ENCODE results near the gene GON7.
"Not testable (repeated sequence)": the region's sequence is repeated elsewhere in the genome, so short reads cannot be mapped to it uniquely, and the experiment has no call there.

GON7 gene

DNA sequence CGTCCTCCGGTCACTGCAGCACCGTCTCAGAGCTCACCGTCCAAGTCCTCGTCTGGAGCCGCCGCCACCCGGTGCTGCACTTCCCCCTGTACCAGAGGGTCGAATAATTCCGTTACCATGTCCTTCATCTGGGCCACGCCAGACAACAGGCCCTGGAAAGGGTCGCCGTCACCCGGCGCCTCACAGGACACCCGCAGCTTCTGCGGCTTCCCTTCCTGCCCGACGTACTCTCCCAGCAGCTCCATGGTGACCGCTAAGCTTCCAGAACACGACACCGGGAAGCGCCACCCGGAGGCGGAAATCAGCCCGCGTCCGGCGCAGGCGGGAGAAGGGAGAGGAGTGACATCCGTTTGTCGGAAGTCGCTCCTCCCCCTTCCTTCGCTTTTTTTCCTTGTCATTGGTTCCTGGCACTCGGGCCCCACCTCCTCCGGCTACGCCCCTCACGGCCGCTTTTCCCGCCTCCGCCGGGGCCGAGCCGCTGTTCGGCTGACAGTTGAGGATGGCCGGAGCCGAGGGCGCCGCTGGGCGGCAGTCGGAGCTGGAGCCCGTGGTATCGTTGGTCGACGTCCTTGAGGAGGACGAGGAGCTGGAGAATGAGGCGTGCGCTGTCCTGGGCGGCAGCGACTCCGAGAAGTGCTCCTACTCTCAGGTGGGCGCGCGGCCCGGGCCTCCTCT, at the start of gene GON7, which contains the start of gene UBR7:
TSS of gene GON7 (minus strand) at position 273 of the 675 bp plus-strand sequence. CDS start at position 245, 28 bp downstream.
TSS of gene UBR7 (plus strand) at position 464 of the 675 bp plus-strand sequence. CDS start at position 500, 36 bp downstream.
- Mint-ChIP-seq H3K27me3 (no peaks in the 10 kb centered on the region), H3K36me3 (ENCODE audit: low read depth) (peaks cover 28% of the 10 kb centered on the region), H3K27ac (peak within 1 kb of the TSS; percentile 90), H3K4me1 (ENCODE audit: low read depth) (peaks cover 49% of the 10 kb centered on the region), H3K4me3 (peak within 1 kb of the TSS; percentile 99), H3K9me3 (no peaks in the 10 kb centered on the region)
- intact Hi-C loops (cut with micrococcal nuclease): loop anchor here (1.0 to 5.0 kb wide), 3 partner anchors 22 to 325 kb away; partner anchors contain the start of genes BTBD7 and LYSET

DNA sequence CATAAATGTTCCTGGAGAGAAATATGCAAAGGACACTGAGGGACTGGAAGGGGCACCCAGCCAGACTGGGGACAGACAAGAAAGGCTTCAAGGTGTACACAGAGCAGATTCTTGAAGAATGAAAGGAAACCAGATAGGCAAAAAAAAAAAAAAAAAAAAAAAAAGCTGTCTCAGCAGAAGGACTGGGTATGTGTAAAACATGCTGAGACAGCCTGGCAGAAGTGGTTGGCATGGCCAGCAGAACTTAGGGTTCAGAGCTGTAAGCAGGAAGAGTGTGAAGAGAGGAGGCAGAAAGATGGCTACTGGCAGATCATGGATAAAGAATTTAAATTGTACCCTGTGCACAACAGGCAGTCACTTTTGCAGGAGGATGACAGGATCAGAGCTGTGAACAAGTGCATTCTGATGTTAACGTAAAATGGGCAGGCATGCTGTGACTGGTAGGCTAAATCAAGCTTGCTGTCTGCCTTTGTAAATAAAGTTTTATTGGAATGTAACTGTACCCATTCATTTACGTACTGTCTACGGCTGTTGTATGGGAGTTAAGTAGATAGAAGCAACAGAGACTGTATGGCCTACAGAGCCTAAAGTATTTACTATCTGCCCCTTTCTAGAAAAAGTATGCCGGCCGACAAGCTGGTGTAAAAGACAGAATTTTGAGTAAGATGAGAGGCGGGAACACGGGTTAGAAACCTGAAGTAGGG, 42.4 kb upstream of the GON7 start:
- H3K4me3 Mint-ChIP-seq: no peak overlapping the region
- no peaks in the 10 kb centered on the region for H3K27me3 Mint-ChIP-seq
- H3K9me3 Mint-ChIP-seq: no peaks in the 10 kb centered on the region
- peak overlapping the region; percentile 8 for H3K27ac Mint-ChIP-seq
- intact Hi-C loops (cut with micrococcal nuclease): no loop called here
- peaks cover 8% of the 10 kb centered on the region for H3K4me1 Mint-ChIP-seq (ENCODE audit: low read depth)
- H3K36me3 Mint-ChIP-seq (ENCODE audit: low read depth): peaks cover 86% of the 10 kb centered on the region

- Mint-ChIP-seq H3K27ac (no peak overlapping the region), H3K4me3 (no peak overlapping the region), H3K36me3 (ENCODE audit: low read depth) (peaks cover 96% of the 10 kb centered on the region), H3K27me3 (no peaks in the 10 kb centered on the region), H3K4me1 (ENCODE audit: low read depth) (peaks cover 8% of the 10 kb centered on the region), H3K9me3 (no peaks in the 10 kb centered on the region)
- intact Hi-C loops (cut with micrococcal nuclease): no loop called here
Observed at GRCh38 chr14:93246534-93246933, 39.7 kb upstream of the GON7 start.

- Mint-ChIP-seq H3K27ac (no peak overlapping the region), H3K4me1 (ENCODE audit: low read depth) (peaks cover 8% of the 10 kb centered on the region), H3K27me3 (no peaks in the 10 kb centered on the region), H3K4me3 (no peak overlapping the region), H3K36me3 (ENCODE audit: low read depth) (peaks cover 98% of the 10 kb centered on the region), H3K9me3 (no peaks in the 10 kb centered on the region)
- intact Hi-C loops (cut with micrococcal nuclease): no loop called here
Observed at GRCh38 chr14:93245764-93246420, 39.0 kb upstream of the GON7 start.

GRCh38 chr14:93240678-93241000, 33.8 kb upstream of the GON7 start:
- intact Hi-C loops (cut with micrococcal nuclease): no loop called here
- no peak overlapping the region for H3K4me3 Mint-ChIP-seq
- H3K27ac Mint-ChIP-seq: no peak overlapping the region
- no peaks in the 10 kb centered on the region for H3K4me1 Mint-ChIP-seq (ENCODE audit: low read depth)
- no peaks in the 10 kb centered on the region for H3K27me3 Mint-ChIP-seq
- peaks cover 62% of the 10 kb centered on the region for H3K36me3 Mint-ChIP-seq (ENCODE audit: low read depth)
- no peaks in the 10 kb centered on the region for H3K9me3 Mint-ChIP-seq

- no peaks in the 10 kb centered on the region for H3K4me1 Mint-ChIP-seq (ENCODE audit: low read depth)
- intact Hi-C loops (cut with micrococcal nuclease): no loop called here
- H3K36me3 Mint-ChIP-seq (ENCODE audit: low read depth): peaks cover 57% of the 10 kb centered on the region
- H3K27me3 Mint-ChIP-seq: peaks cover 2% of the 10 kb centered on the region
- H3K4me3 Mint-ChIP-seq: no peak overlapping the region
- H3K9me3 Mint-ChIP-seq: no peaks in the 10 kb centered on the region
- H3K27ac Mint-ChIP-seq: no peak overlapping the region
Observed at GRCh38 chr14:93239869-93240677, 33.2 kb upstream of the GON7 start.

DNA sequence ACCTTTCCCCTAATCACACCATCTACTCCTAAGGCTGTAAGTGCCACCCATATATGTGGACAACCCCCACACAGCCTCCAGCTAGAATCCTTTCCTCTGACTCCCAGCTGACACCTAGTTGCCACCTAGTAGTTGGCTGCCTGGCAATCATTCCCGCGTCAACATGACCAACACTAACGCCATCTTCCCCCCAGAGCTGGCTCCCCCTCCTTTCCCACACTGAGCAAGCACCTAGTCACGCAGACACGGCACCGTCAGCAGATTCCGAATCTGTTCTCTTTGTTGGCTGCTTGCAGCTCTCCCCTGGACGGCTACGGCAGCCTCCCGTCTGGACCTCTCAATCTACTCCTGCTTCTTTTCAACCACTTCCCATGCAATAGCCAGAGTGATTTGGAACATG, 27.9 kb upstream of the GON7 start:
- H3K27ac Mint-ChIP-seq: no peak overlapping the region
- no peaks in the 10 kb centered on the region for H3K9me3 Mint-ChIP-seq
- H3K4me1 Mint-ChIP-seq (ENCODE audit: low read depth): peaks cover 10% of the 10 kb centered on the region
- intact Hi-C loops (cut with micrococcal nuclease): loop anchor here (5.0 kb wide), 1 partner anchor 308 kb away; no protein-coding TSS in a partner anchor
- peaks cover 44% of the 10 kb centered on the region for H3K27me3 Mint-ChIP-seq
- peaks cover 10% of the 10 kb centered on the region for H3K36me3 Mint-ChIP-seq (ENCODE audit: low read depth)
- no peak overlapping the region for H3K4me3 Mint-ChIP-seq

DNA sequence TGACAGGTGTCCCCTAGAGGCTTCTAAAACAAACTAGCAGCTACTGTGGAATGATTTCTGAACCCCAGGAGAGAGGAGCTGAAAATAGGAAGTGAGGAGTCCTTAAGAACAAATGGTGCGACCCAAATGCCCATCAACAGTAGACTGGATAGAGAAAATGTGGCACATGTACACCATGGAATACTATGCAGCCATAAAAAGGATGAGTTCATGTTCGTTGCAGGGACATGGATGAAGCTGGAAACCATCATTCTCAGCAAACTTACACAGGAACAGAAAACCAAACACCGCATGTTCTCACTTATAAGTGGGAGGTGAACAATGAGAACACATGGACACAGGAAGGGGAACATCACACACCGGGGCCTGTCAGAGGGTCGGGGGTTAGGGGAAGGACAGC, 26.2 kb upstream of the GON7 start:
- H3K4me3 Mint-ChIP-seq, H3K27ac Mint-ChIP-seq, H3K9me3 Mint-ChIP-seq: not testable (repeated sequence)
- intact Hi-C loops (cut with micrococcal nuclease): loop anchor here (5.0 kb wide), 1 partner anchor 309 kb away; no protein-coding TSS in a partner anchor
- Mint-ChIP-seq H3K36me3 (ENCODE audit: low read depth) (peaks cover 16% of the 10 kb centered on the region), H3K27me3 (peaks cover 44% of the 10 kb centered on the region), H3K4me1 (ENCODE audit: low read depth) (peaks cover 10% of the 10 kb centered on the region)

- Mint-ChIP-seq H3K4me1 (ENCODE audit: low read depth) (peaks cover 10% of the 10 kb centered on the region), H3K4me3 (no peak overlapping the region), H3K36me3 (ENCODE audit: low read depth) (peaks cover 24% of the 10 kb centered on the region), H3K9me3 (no peaks in the 10 kb centered on the region), H3K27me3 (peaks cover 44% of the 10 kb centered on the region), H3K27ac (no peak overlapping the region)
- intact Hi-C loops (cut with micrococcal nuclease): loop anchor here (5.0 kb wide), 1 partner anchor 310 kb away; no protein-coding TSS in a partner anchor
Observed at GRCh38 chr14:93232159-93232558, 25.3 kb upstream of the GON7 start.

- Mint-ChIP-seq H3K4me3 (peak overlapping the region; percentile 50), H3K4me1 (ENCODE audit: low read depth) (peaks cover 10% of the 10 kb centered on the region), H3K9me3 (no peaks in the 10 kb centered on the region), H3K27me3 (peaks cover 44% of the 10 kb centered on the region), H3K36me3 (ENCODE audit: low read depth) (peaks cover 32% of the 10 kb centered on the region), H3K27ac (no peak overlapping the region)
- intact Hi-C loops (cut with micrococcal nuclease): loop anchor here (5.0 kb wide), 1 partner anchor 311 kb away; no protein-coding TSS in a partner anchor
Observed at GRCh38 chr14:93231129-93231979, 24.5 kb upstream of the GON7 start.

GRCh38 chr14:93230539-93230938, 23.7 kb upstream of the GON7 start:
- Mint-ChIP-seq H3K36me3 (ENCODE audit: low read depth) (peaks cover 39% of the 10 kb centered on the region), H3K9me3 (no peaks in the 10 kb centered on the region), H3K4me1 (ENCODE audit: low read depth) (peaks cover 10% of the 10 kb centered on the region), H3K4me3 (no peak overlapping the region), H3K27me3 (peaks cover 44% of the 10 kb centered on the region), H3K27ac (no peak overlapping the region)
- intact Hi-C loops (cut with micrococcal nuclease): loop anchor here (5.0 kb wide), 1 partner anchor 312 kb away; no protein-coding TSS in a partner anchor

DNA sequence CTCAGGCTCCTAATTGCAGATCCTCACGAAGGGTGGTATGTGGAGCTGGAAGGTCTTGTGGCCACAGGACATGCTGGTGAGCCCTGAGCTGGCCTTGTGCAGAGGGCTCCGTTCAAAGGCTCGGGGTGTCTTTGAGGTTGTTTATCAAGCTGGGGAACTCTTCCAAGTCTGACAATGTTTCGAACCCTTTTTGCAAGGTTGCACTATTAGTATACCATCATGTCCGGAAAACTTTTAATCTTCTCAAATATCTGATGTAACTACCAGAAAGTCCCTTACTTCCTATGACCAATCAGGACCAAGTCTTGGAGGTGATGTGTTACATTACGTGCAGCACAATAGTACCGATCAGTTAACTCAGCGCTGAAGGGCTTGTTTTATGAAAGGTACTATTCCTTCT, 21.7 kb upstream of the GON7 start:
- peaks cover 55% of the 10 kb centered on the region for H3K36me3 Mint-ChIP-seq (ENCODE audit: low read depth)

DNA sequence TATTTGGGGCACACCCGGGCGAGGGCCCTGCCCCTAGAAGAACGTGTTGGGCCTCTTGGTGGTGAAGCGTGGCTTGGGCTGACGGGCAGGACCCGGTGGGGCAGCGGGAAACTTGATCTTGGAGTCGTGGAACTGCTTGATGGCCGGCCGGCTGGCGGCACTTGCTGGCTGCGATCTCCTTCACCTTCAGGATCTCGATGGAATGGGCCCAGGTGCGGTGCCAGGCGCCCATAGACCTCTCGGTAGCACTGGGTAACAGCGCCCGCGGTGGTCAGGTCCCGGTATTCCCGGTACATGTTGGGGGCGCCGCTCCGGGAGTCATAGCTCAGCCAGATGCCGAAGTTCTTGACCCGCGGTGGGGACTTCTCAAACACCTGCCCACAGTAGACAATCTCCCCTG, 16.7 kb upstream of the GON7 start:
- intact Hi-C loops (cut with micrococcal nuclease): no loop called here
- Mint-ChIP-seq H3K27me3 (no peaks in the 10 kb centered on the region), H3K9me3 (no peaks in the 10 kb centered on the region), H3K27ac (no peak overlapping the region), H3K36me3 (ENCODE audit: low read depth) (peaks cover 92% of the 10 kb centered on the region), H3K4me3 (no peak overlapping the region), H3K4me1 (ENCODE audit: low read depth) (no peaks in the 10 kb centered on the region)

More for the DNA sequence above, 21.7 kb upstream of the GON7 start:
- Mint-ChIP-seq H3K9me3 (no peaks in the 10 kb centered on the region), H3K4me1 (ENCODE audit: low read depth) (peaks cover 10% of the 10 kb centered on the region), H3K27me3 (peaks cover 31% of the 10 kb centered on the region), H3K27ac (no peak overlapping the region), H3K4me3 (no peak overlapping the region)
- intact Hi-C loops (cut with micrococcal nuclease): no loop called here
